HepG2 (cell line): Measurements from ENCODE around the gene CNNM1. TPM values are rescaled to one million over a fixed set of nuclear protein-coding genes. Genes with fewer than 3 reads are reported as not detected.

Source experiments
- ELF3 ChIP-seq: IDR thresholded peaks from 2 replicates; pipeline ENCODE4 v1.6.1; 2016; ENCODE audit warnings: missing genetic modification reagents, missing compliant biosample characterization
- FOSL2 ChIP-seq: sonication (generic); formaldehyde crosslinking; IDR thresholded peaks from 2 replicates; pipeline ENCODE4 v1.4.0; 2020; ENCODE audit warnings: missing genetic modification reagents
- HDAC2 ChIP-seq: sonication (generic); formaldehyde crosslinking; IDR thresholded peaks from 2 replicates; pipeline ENCODE4 v1.4.0; 2020; ENCODE audit warnings: missing genetic modification reagents
- HOMEZ ChIP-seq: IDR thresholded peaks from 2 replicates; pipeline ENCODE4 v1.6.1; 2016; ENCODE audit warnings: low read depth
- KDM4B ChIP-seq: sonication (generic); formaldehyde crosslinking; IDR thresholded peaks from 2 replicates; pipeline ENCODE4 v1.4.0; 2020; ENCODE audit warnings: missing genetic modification reagents
- KMT2A ChIP-seq: sonication (generic); formaldehyde crosslinking; IDR thresholded peaks from 2 replicates; pipeline ENCODE4 v1.4.0; 2020; ENCODE audit warnings: missing genetic modification reagents
- MIXL1 ChIP-seq: IDR thresholded peaks from 2 replicates; pipeline ENCODE4 v1.6.1; 2016
- MYPOP ChIP-seq: sonication (generic); formaldehyde crosslinking; IDR thresholded peaks from 2 replicates; pipeline ENCODE4 v1.8.1; 2023; ENCODE audit warnings: mild to moderate bottlenecking, moderate library complexity, missing genetic modification reagents
- NCOA2 ChIP-seq: sonication (generic); formaldehyde crosslinking; IDR thresholded peaks from 2 replicates; pipeline ENCODE4 v1.8.0; 2022; ENCODE audit warnings: inconsistent platforms
- NR2C2 ChIP-seq: sonication (generic); formaldehyde crosslinking; IDR thresholded peaks from 2 replicates; pipeline ENCODE4 v1.4.0; 2020; ENCODE audit warnings: missing genetic modification reagents, mild to moderate bottlenecking, moderate library complexity, borderline replicate concordance
- SAP130 ChIP-seq: IDR thresholded peaks from 2 replicates; pipeline ENCODE4 v1.6.1; 2016; ENCODE audit warnings: low read depth
- TGIF2 ChIP-seq: IDR thresholded peaks from 2 replicates; pipeline ENCODE4 v1.6.1; 2016; ENCODE audit warnings: control low read depth, missing compliant biosample characterization
- ZBTB25 ChIP-seq: IDR thresholded peaks from 2 replicates; pipeline ENCODE4 v1.6.1; 2018; ENCODE audit warnings: missing genetic modification reagents
- ZBTB44 ChIP-seq: sonication (generic); formaldehyde crosslinking; IDR thresholded peaks from 2 replicates; pipeline ENCODE4 v1.4.0; 2020; ENCODE audit warnings: missing genetic modification reagents
- ZNF569 ChIP-seq: sonication (generic); formaldehyde crosslinking; IDR thresholded peaks from 2 replicates; pipeline ENCODE4 v1.5.0; 2020; ENCODE audit warnings: mild to moderate bottlenecking, missing genetic modification reagents, moderate library complexity, borderline replicate concordance
- ZNF644 ChIP-seq: IDR thresholded peaks from 2 replicates; pipeline ENCODE4 v1.6.1; 2016; ENCODE audit warnings: low read depth
- ZNF792 ChIP-seq: IDR thresholded peaks from 2 replicates; pipeline ENCODE4 v1.6.1; 2016
- ZNF83 ChIP-seq: sonication (generic); formaldehyde crosslinking; IDR thresholded peaks from 2 replicates; pipeline ENCODE4 v1.4.0; 2020; ENCODE audit warnings: missing genetic modification reagents, mild to moderate bottlenecking, borderline replicate concordance
- ZSCAN9 ChIP-seq: IDR thresholded peaks from 2 replicates; pipeline ENCODE4 v1.6.1; 2016; ENCODE audit warnings: borderline replicate concordance
- polyA plus RNA-seq, 8 experiments: library from polyadenylated mRNA; depleted of rRNA in 3 of 8; stranded (reverse) in 7 of 8; unstranded in 1 of 8; fragments of >200 nt; fragmentation: Illumina TruSeq in 4 of 8; extraction: Trizol in 4 of 8; gene quantifications; 2 replicates each; pipeline versions ENCODE4 v1.2.1 to v1.2.3, GENCODE V29; 2011 to 2016; ENCODE audit warnings: low read depth in 4 of 8, missing spikeins in 1 of 8, mixed read lengths in 1 of 8; ENCODE audit not compliant: insufficient read depth in 1 of 8
- total RNA-seq, 5 experiments: library from RNA; depleted of rRNA; stranded (reverse); fragments of >200 nt; fragmentation: Illumina TruSeq; extraction: Trizol; gene quantifications; 2 replicates each; pipeline ENCODE4 v1.2.3, GENCODE V29; 2016; ENCODE audit warnings: low read depth in 1 of 5
- TF ChIP-seq, protein P1 (sequence below): sonication (generic); formaldehyde crosslinking; IDR thresholded peaks from 2 replicates; pipeline ENCODE4 v1.9.0; 2021; ENCODE audit warnings: missing genetic modification reagents, borderline replicate concordance
- TF ChIP-seq, protein P2 (sequence below): IDR thresholded peaks from 2 replicates; pipeline ENCODE4 v1.6.1; 2018; ENCODE audit warnings: missing genetic modification reagents, mild to moderate bottlenecking, missing compliant biosample characterization

CNNM1 gene
- total and polyA plus RNA-seq, 2 of the 13 experiments (the other 11 are each of a cell fraction or from before 2014, with no cell fraction given), result 4.3 to 9.6 TPM

DNA sequence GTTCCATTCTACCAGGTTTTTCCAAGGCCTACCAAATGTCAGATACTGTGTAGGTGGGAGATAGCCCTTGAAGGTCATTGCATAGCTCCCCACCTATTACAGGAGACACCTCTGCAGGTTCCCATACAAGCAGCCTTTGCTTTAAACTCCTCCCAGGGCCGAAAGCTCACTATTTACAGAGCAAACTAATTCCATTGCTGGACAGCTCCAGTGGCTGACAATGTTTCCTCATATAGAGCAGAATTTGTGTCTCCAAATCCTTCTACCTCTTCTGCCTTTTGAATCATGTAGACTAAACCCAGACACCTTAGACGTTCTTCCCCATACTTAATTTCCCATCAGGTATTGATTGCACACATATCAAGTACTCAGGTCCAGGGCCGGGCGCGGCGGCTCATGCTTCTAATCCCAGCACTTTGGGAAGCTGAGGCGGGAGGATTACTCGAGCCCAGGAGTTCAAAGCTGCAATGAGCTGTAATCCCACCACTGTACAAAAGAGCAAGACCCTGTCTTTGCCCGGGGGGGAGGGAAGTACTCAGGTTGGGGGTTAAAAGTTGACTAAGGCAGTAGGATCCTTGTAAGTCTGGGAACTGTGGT, 2.1 kb downstream of the CNNM1 start (continued):
- 0 out of 2 replicates have a peak, but pooled peaks have one; percentile 28 for TF ChIP-seq ZBTB25 (CRISPR knock-in tag)
- peak; percentile 58; the same call in 1 of the 2 replicates for TF ChIP-seq TGIF2
- 0 out of 2 replicates have a peak, but pooled peaks have one; percentile 24 for TF ChIP-seq KMT2A (CRISPR knock-in tag)
- peak; percentile 85 for TF ChIP-seq ZSCAN9
- TF ChIP-seq ZNF644 (CRISPR knock-in tag), result 0 out of 2 replicates have a peak, but pooled peaks have one; percentile 48
- peak; percentile 57; the same call in 1 of the 2 replicates for TF ChIP-seq HDAC2
- TF ChIP-seq ZNF792, result 0 out of 2 replicates have a peak, but pooled peaks have one; percentile 21
- 0 out of 2 replicates have a peak, but pooled peaks have one; percentile 26 for TF ChIP-seq KDM4B (CRISPR knock-in tag)
- peak; percentile 90 for TF ChIP-seq SAP130 (CRISPR knock-in tag)
- TF ChIP-seq MYPOP (CRISPR knock-in tag), result 0 out of 2 replicates have a peak, but pooled peaks have one; percentile 32
- no peak for TF ChIP-seq NR2C2 (CRISPR knock-in tag)
- 0 out of 2 replicates have a peak, but pooled peaks have one; percentile 12 for TF ChIP-seq FOSL2 (CRISPR knock-in tag)
- TF ChIP-seq ELF3 (CRISPR knock-in tag), result peak; percentile 62
- TF ChIP-seq HOMEZ, result 0 out of 2 replicates have a peak, but pooled peaks have one; percentile 31
- 0 out of 2 replicates have a peak, but pooled peaks have one; percentile 55 for TF ChIP-seq MIXL1 (CRISPR knock-in tag)
- TF ChIP-seq ZBTB44 (CRISPR knock-in tag), result 0 out of 2 replicates have a peak, but pooled peaks have one; percentile 48
- no peak for TF ChIP-seq ZNF83
- TF ChIP-seq, protein P1, sequence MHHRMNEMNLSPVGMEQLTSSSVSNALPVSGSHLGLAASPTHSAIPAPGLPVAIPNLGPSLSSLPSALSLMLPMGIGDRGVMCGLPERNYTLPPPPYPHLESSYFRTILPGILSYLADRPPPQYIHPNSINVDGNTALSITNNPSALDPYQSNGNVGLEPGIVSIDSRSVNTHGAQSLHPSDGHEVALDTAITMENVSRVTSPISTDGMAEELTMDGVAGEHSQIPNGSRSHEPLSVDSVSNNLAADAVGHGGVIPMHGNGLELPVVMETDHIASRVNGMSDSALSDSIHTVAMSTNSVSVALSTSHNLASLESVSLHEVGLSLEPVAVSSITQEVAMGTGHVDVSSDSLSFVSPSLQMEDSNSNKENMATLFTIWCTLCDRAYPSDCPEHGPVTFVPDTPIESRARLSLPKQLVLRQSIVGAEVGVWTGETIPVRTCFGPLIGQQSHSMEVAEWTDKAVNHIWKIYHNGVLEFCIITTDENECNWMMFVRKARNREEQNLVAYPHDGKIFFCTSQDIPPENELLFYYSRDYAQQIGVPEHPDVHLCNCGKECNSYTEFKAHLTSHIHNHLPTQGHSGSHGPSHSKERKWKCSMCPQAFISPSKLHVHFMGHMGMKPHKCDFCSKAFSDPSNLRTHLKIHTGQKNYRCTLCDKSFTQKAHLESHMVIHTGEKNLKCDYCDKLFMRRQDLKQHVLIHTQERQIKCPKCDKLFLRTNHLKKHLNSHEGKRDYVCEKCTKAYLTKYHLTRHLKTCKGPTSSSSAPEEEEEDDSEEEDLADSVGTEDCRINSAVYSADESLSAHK (CRISPR knock-in tag), result no peak
- 0 out of 2 replicates have a peak, but pooled peaks have one; percentile 13 for TF ChIP-seq NCOA2 (CRISPR knock-in tag)
- no peak for TF ChIP-seq ZNF569 (CRISPR knock-in tag)
- TF ChIP-seq, protein P2, sequence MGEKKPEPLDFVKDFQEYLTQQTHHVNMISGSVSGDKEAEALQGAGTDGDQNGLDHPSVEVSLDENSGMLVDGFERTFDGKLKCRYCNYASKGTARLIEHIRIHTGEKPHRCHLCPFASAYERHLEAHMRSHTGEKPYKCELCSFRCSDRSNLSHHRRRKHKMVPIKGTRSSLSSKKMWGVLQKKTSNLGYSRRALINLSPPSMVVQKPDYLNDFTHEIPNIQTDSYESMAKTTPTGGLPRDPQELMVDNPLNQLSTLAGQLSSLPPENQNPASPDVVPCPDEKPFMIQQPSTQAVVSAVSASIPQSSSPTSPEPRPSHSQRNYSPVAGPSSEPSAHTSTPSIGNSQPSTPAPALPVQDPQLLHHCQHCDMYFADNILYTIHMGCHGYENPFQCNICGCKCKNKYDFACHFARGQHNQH (CRISPR knock-in tag), result 0 out of 2 replicates have a peak, but pooled peaks have one; percentile 29
